ENCODE results near the gene HHAT.

HHAT gene

DNA sequence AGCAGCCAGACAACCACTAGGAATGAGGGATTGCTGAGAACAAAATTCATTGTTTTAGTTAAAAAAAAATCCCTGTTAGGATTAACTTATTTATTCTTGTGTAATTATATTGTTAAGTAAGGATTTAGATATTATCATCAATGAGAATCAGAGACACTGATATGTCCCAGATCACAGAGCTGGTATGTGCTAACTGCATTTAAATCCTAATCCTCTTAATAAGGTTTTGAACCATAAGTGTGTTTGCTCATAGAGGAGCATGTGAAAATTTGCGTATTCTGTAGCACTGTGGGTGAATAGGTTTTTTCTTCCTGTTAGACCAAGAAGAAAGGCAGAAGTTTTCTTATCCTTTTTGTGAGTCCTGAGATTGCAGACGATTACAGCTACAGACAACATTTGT is 147.1 kb downstream of the HHAT start:
- no peak overlapping the region for H2BK15ac ChIP-seq (replicated peaks; ENCODE audit: low read depth)
- H2AK5ac ChIP-seq (ENCODE audit: low read length) = no peak overlapping the region
- H3K27me3 ChIP-seq (ENCODE audit: insufficient read depth, low read length, poor library complexity) = no peaks in the 10 kb centered on the region
- H3K56ac ChIP-seq (ENCODE audit: low read length) = no peak overlapping the region
- no peak overlapping the region for H3K9ac ChIP-seq (ENCODE audit: low read length)
- H3K27ac ChIP-seq (ENCODE audit: low read depth, low read length) = no peak overlapping the region
- H3K18ac ChIP-seq (ENCODE audit: low read length) = no peak overlapping the region
- DNase-seq = no peak
- WGBS (ENCODE audit: extremely low coverage, insufficient coverage, low lambda C conversion rate) = no CpG with 5 or more reads among the region's 2 CpGs
- H3K4me3 ChIP-seq (ENCODE audit: low read length) = no peak overlapping the region
- no peaks in the 10 kb centered on the region for H3K79me2 ChIP-seq (ENCODE audit: control insufficient read depth, insufficient read depth, low read length)
- no peak overlapping the region for H3K4me2 ChIP-seq (ENCODE audit: low read length)
- no peak overlapping the region for H4K5ac ChIP-seq (ENCODE audit: low read length)
- no peaks in the 10 kb centered on the region for H3K36me3 ChIP-seq (ENCODE audit: control insufficient read depth, insufficient read depth, low read length)
- H3K79me1 ChIP-seq (ENCODE audit: low read length) = no peaks in the 10 kb centered on the region
- no peak overlapping the region for H2BK120ac ChIP-seq (ENCODE audit: low read depth, low read length)
- H3K4ac ChIP-seq (ENCODE audit: low read depth, low read length) = no peak overlapping the region
- no peak overlapping the region for H2BK5ac ChIP-seq (ENCODE audit: low read length)
- no peak overlapping the region for H4K8ac ChIP-seq (ENCODE audit: low read depth, low read length)
- H3K4me1 ChIP-seq (ENCODE audit: control insufficient read depth, low read depth, low read length) = no peaks in the 10 kb centered on the region
- no peak overlapping the region for H3K23ac ChIP-seq (ENCODE audit: low read length)

DNA sequence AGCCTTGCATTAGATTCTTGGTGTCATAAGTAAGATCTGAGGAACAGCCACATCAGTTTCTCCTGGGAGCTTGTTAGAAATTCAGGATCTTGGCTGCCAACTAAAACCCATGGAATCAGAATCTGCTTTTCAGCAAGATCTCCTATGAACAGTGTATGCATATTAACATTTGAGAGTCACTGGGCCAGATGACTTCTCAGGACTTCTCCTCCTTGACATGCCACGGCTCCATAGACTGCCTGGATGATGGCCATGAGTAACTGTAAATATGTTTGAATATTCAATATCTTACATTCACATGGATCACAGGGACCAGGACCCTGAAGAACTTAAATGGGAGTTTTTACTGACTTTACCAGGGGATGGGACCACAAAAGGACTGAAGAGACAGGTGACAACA is 148.0 kb downstream of the HHAT start:
- Histone ChIP-seq H3K79me2 (ENCODE audit: control insufficient read depth, insufficient read depth, low read length) (no peaks in the 10 kb centered on the region), H3K4me2 (ENCODE audit: low read length) (no peak overlapping the region), H3K4me3 (ENCODE audit: low read length) (no peak overlapping the region), H3K9ac (ENCODE audit: low read length) (no peak overlapping the region), H2BK120ac (ENCODE audit: low read depth, low read length) (no peak overlapping the region), H3K4ac (ENCODE audit: low read depth, low read length) (no peak overlapping the region), H2AK5ac (ENCODE audit: low read length) (no peak overlapping the region), H3K27ac (ENCODE audit: low read depth, low read length) (no peak overlapping the region), H3K4me1 (ENCODE audit: control insufficient read depth, low read depth, low read length) (no peaks in the 10 kb centered on the region), H3K79me1 (ENCODE audit: low read length) (no peaks in the 10 kb centered on the region), H3K27me3 (ENCODE audit: insufficient read depth, low read length, poor library complexity) (no peaks in the 10 kb centered on the region), H4K5ac (ENCODE audit: low read length) (no peak overlapping the region), H3K23ac (ENCODE audit: low read length) (no peak overlapping the region), H2BK15ac (replicated peaks; ENCODE audit: low read depth) (no peak overlapping the region), H2BK5ac (ENCODE audit: low read length) (no peak overlapping the region), H3K18ac (ENCODE audit: low read length) (no peak overlapping the region), H3K56ac (ENCODE audit: low read length) (no peak overlapping the region), H3K36me3 (ENCODE audit: control insufficient read depth, insufficient read depth, low read length) (no peaks in the 10 kb centered on the region), H4K8ac (ENCODE audit: low read depth, low read length) (no peak overlapping the region)
- WGBS (ENCODE audit: extremely low coverage, insufficient coverage, low lambda C conversion rate) = no CpG with 5 or more reads among the region's 1 CpG
- no peak for DNase-seq

DNA sequence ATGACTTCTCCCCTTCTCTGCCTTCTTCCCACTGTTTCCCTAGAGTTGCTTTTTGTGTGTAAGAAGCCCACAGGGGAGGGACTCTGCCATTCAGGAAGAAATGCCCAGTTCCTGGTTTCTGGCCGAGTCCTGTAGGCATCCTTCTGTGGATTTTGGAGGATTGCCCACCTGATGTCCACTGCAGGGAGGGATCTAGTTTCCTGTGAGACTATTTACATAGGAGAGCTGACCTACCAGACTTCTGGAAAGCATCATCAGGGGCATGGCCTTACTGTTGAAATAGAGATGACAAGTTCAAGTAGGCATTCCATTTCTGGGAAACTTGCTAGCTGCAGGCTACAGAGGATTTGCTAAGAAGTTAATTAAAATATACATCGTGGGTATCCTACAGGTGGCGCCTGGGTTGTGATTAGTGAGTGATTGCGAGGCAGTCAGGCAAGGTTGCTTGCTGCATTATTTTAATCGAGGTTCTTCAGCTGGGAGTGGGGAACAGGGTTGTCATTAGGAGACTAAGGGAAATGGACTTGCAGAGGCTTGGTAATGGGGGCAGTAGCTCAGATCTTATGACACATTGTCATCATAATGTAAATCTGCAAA is 148.7 kb downstream of the HHAT start:
- Histone ChIP-seq H2BK15ac (replicated peaks; ENCODE audit: low read depth) (no peak overlapping the region), H2AK5ac (ENCODE audit: low read length) (no peak overlapping the region), H4K8ac (ENCODE audit: low read depth, low read length) (no peak overlapping the region), H3K79me2 (ENCODE audit: control insufficient read depth, insufficient read depth, low read length) (no peaks in the 10 kb centered on the region), H2BK5ac (ENCODE audit: low read length) (no peak overlapping the region), H3K79me1 (ENCODE audit: low read length) (no peaks in the 10 kb centered on the region), H3K4me3 (ENCODE audit: low read length) (no peak overlapping the region), H3K56ac (ENCODE audit: low read length) (no peak overlapping the region), H3K36me3 (ENCODE audit: control insufficient read depth, insufficient read depth, low read length) (no peaks in the 10 kb centered on the region), H3K18ac (ENCODE audit: low read length) (no peak overlapping the region), H2BK120ac (ENCODE audit: low read depth, low read length) (no peak overlapping the region), H3K4me1 (ENCODE audit: control insufficient read depth, low read depth, low read length) (no peaks in the 10 kb centered on the region), H3K9ac (ENCODE audit: low read length) (no peak overlapping the region), H3K23ac (ENCODE audit: low read length) (no peak overlapping the region), H3K27ac (ENCODE audit: low read depth, low read length) (no peak overlapping the region), H3K4ac (ENCODE audit: low read depth, low read length) (no peak overlapping the region), H4K5ac (ENCODE audit: low read length) (no peak overlapping the region), H3K4me2 (ENCODE audit: low read length) (no peak overlapping the region), H3K27me3 (ENCODE audit: insufficient read depth, low read length, poor library complexity) (no peaks in the 10 kb centered on the region)
- WGBS (ENCODE audit: extremely low coverage, insufficient coverage, low lambda C conversion rate) = no CpG with 5 or more reads among the region's 5 CpGs
- no peak for DNase-seq

DNA sequence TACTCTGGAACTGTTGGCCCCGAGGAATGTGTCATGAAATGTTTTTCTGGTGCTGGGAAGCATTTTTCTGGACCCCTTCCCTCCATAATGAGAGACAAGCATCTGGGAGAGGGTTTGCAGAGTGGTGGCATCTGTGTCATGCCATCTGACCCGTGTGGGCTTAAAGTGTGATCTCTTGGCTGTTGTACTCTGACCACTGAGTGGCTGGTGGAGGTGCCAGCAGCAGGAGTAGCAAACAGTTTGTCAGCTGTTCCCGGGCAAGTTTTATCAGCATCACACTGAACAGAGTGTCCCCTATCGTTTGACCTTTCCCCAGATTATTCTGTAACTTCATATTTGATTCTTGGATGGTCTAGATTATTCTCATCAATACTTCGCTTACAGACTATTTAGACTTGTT is 150.1 kb downstream of the HHAT start:
- H3K4ac ChIP-seq (ENCODE audit: low read depth, low read length) = no peak overlapping the region
- no peak overlapping the region for H2BK120ac ChIP-seq (ENCODE audit: low read depth, low read length)
- no peaks in the 10 kb centered on the region for H3K4me1 ChIP-seq (ENCODE audit: control insufficient read depth, low read depth, low read length)
- H3K79me2 ChIP-seq (ENCODE audit: control insufficient read depth, insufficient read depth, low read length) = no peaks in the 10 kb centered on the region
- H3K9ac ChIP-seq (ENCODE audit: low read length) = no peak overlapping the region
- DNase-seq = no peak
- H2BK15ac ChIP-seq (replicated peaks; ENCODE audit: low read depth) = no peak overlapping the region
- H3K27me3 ChIP-seq (ENCODE audit: insufficient read depth, low read length, poor library complexity) = no peaks in the 10 kb centered on the region
- H2AK5ac ChIP-seq (ENCODE audit: low read length) = no peak overlapping the region
- H4K5ac ChIP-seq (ENCODE audit: low read length) = no peak overlapping the region
- no peak overlapping the region for H3K18ac ChIP-seq (ENCODE audit: low read length)
- H4K8ac ChIP-seq (ENCODE audit: low read depth, low read length) = no peak overlapping the region
- H2BK5ac ChIP-seq (ENCODE audit: low read length) = no peak overlapping the region
- no peak overlapping the region for H3K4me2 ChIP-seq (ENCODE audit: low read length)
- WGBS (ENCODE audit: extremely low coverage, insufficient coverage, low lambda C conversion rate) = no CpG with 5 or more reads among the region's 5 CpGs
- no peak overlapping the region for H3K56ac ChIP-seq (ENCODE audit: low read length)
- no peaks in the 10 kb centered on the region for H3K79me1 ChIP-seq (ENCODE audit: low read length)
- H3K27ac ChIP-seq (ENCODE audit: low read depth, low read length) = no peak overlapping the region
- no peak overlapping the region for H3K4me3 ChIP-seq (ENCODE audit: low read length)
- H3K36me3 ChIP-seq (ENCODE audit: control insufficient read depth, insufficient read depth, low read length) = no peaks in the 10 kb centered on the region
- H3K23ac ChIP-seq (ENCODE audit: low read length) = no peak overlapping the region

DNA sequence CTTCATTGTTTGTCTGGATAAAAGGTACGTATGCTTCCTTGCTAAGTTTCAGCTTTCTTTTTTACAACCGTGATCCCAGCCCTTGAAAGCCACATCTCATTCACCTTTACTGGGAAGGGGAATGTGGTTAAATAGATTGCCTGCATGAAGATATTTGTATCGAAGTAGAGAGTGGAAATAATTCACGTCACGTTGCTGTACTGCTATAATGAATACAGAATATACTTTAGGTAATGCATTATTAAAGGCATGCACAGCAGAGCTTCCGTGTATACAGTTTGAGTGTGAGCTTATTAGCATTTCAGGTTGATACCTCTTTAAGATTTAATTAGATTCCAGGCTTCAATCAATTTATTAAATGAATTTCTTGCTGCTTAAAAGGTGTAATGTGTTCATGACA is 153.8 kb downstream of the HHAT start:
- H3K27ac ChIP-seq (ENCODE audit: low read depth, low read length) = no peak overlapping the region
- no CpG with 5 or more reads among the region's 6 CpGs for WGBS (ENCODE audit: extremely low coverage, insufficient coverage, low lambda C conversion rate)
- no peak overlapping the region for H3K23ac ChIP-seq (ENCODE audit: low read length)

DNA sequence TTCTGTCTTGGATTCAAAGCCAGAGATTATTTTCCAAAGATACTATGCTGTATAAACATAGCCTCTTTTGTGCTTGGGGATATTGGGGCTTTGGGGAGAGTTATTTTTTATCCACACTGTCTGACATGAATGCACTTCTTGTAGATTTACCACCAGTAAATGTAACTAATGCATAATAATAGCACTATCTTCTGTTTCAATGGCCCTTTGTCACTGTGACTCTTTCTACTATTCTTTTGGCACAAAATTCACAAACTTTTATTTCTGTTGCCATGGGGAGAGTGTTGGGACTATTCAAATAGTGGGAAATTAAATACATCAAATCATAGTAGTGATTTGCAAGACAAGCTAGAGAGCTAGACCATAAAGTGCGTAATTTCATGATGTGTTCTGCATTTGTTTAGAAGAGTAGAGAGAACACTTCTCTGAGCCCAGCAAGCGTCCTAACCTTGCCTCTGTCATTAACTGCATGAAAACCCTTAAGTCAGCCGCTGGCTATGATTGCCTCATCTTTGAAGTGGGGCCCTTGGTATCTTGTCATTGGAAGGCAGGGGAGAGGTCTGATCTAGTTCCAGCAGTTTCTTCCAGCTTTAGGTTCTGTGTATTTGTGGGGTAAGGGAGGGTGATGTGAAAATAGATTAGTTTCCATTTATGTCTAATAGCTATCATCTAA is 154.4 kb downstream of the HHAT start:
- H3K79me1 ChIP-seq (ENCODE audit: low read length) = no peaks in the 10 kb centered on the region
- no peaks in the 10 kb centered on the region for H3K4me1 ChIP-seq (ENCODE audit: control insufficient read depth, low read depth, low read length)
- no peaks in the 10 kb centered on the region for H3K27me3 ChIP-seq (ENCODE audit: insufficient read depth, low read length, poor library complexity)
- H3K56ac ChIP-seq (ENCODE audit: low read length) = no peak overlapping the region
- no peak overlapping the region for H3K4me3 ChIP-seq (ENCODE audit: low read length)
- no peak overlapping the region for H4K5ac ChIP-seq (ENCODE audit: low read length)
- no peak overlapping the region for H3K9ac ChIP-seq (ENCODE audit: low read length)
- no peak overlapping the region for H2AK5ac ChIP-seq (ENCODE audit: low read length)
- no peak overlapping the region for H2BK120ac ChIP-seq (ENCODE audit: low read depth, low read length)
- H4K8ac ChIP-seq (ENCODE audit: low read depth, low read length) = no peak overlapping the region
- no peak overlapping the region for H2BK15ac ChIP-seq (replicated peaks; ENCODE audit: low read depth)
- H3K79me2 ChIP-seq (ENCODE audit: control insufficient read depth, insufficient read depth, low read length) = no peaks in the 10 kb centered on the region
- no peak for DNase-seq
- no peaks in the 10 kb centered on the region for H3K36me3 ChIP-seq (ENCODE audit: control insufficient read depth, insufficient read depth, low read length)
- no peak overlapping the region for H3K27ac ChIP-seq (ENCODE audit: low read depth, low read length)
- no peak overlapping the region for H3K23ac ChIP-seq (ENCODE audit: low read length)
- no peak overlapping the region for H3K4me2 ChIP-seq (ENCODE audit: low read length)
- WGBS (ENCODE audit: extremely low coverage, insufficient coverage, low lambda C conversion rate) = no CpG with 5 or more reads among the region's 3 CpGs
- H2BK5ac ChIP-seq (ENCODE audit: low read length) = no peak overlapping the region
- H3K4ac ChIP-seq (ENCODE audit: low read depth, low read length) = no peak overlapping the region
- no peak overlapping the region for H3K18ac ChIP-seq (ENCODE audit: low read length)

More for the DNA sequence above, 153.8 kb downstream of the HHAT start:
- Histone ChIP-seq H2AK5ac (ENCODE audit: low read length) (no peak overlapping the region), H3K18ac (ENCODE audit: low read length) (no peak overlapping the region), H3K4me2 (ENCODE audit: low read length) (no peak overlapping the region), H2BK5ac (ENCODE audit: low read length) (no peak overlapping the region), H3K79me2 (ENCODE audit: control insufficient read depth, insufficient read depth, low read length) (no peaks in the 10 kb centered on the region), H4K5ac (ENCODE audit: low read length) (no peak overlapping the region), H2BK15ac (replicated peaks; ENCODE audit: low read depth) (no peak overlapping the region), H2BK120ac (ENCODE audit: low read depth, low read length) (no peak overlapping the region), H4K8ac (ENCODE audit: low read depth, low read length) (no peak overlapping the region), H3K56ac (ENCODE audit: low read length) (no peak overlapping the region), H3K4me1 (ENCODE audit: control insufficient read depth, low read depth, low read length) (no peaks in the 10 kb centered on the region), H3K79me1 (ENCODE audit: low read length) (no peaks in the 10 kb centered on the region), H3K4ac (ENCODE audit: low read depth, low read length) (no peak overlapping the region), H3K9ac (ENCODE audit: low read length) (no peak overlapping the region), H3K36me3 (ENCODE audit: control insufficient read depth, insufficient read depth, low read length) (no peaks in the 10 kb centered on the region), H3K27me3 (ENCODE audit: insufficient read depth, low read length, poor library complexity) (no peaks in the 10 kb centered on the region), H3K4me3 (ENCODE audit: low read length) (no peak overlapping the region)
- DNase-seq = no peak

Data from mesendoderm (in vitro differentiated cells).